Neuronal stem cell (in vitro differentiated cells): ENCODE measurements around the gene AKTIP.

ENCODE experiments used
- DNase-seq: peaks from one replicate; pipeline ENCODE4 v3.0.0-alpha.2; 2013; ENCODE audit warnings: low spot score
- H2AFZ ChIP-seq: one replicate; pipeline ENCODE4 v1.6.1; 2013; ENCODE audit warnings: mild to moderate bottlenecking, low read length, inconsistent platforms
- H2AK5ac ChIP-seq: 2 replicates; pipeline ENCODE4 v1.6.1; 2013; ENCODE audit warnings: low read depth, mild to moderate bottlenecking, inconsistent platforms, low read length, moderate library complexity, mixed read lengths
- H2BK120ac ChIP-seq: 2 replicates; pipeline ENCODE4 v1.6.1; 2013; ENCODE audit warnings: low read depth, mild to moderate bottlenecking, inconsistent platforms, low read length, moderate library complexity, mixed read lengths
- H2BK12ac ChIP-seq: one replicate; pipeline ENCODE4 v1.6.1; 2013; ENCODE audit warnings: low read length, inconsistent platforms
- H2BK15ac ChIP-seq: 2 replicates; pipeline ENCODE4 v1.6.1; 2013; ENCODE audit warnings: mild to moderate bottlenecking, low read length, inconsistent platforms, mixed read lengths
- H2BK5ac ChIP-seq: one replicate; pipeline ENCODE4 v1.6.1; 2013; ENCODE audit warnings: inconsistent platforms, mild to moderate bottlenecking, low read length, moderate library complexity
- H3K14ac ChIP-seq: one replicate; pipeline ENCODE4 v1.6.1; 2013; ENCODE audit warnings: low read length, inconsistent platforms
- H3K18ac ChIP-seq: 2 replicates; pipeline ENCODE4 v1.6.1; 2013; ENCODE audit warnings: low read length, inconsistent platforms
- H3K23ac ChIP-seq: 2 replicates; pipeline ENCODE4 v1.6.1; 2013; ENCODE audit warnings: low read depth, mild to moderate bottlenecking, mixed read lengths, low read length, inconsistent platforms; ENCODE audit not compliant: poor library complexity
- H3K27ac ChIP-seq: replicated peaks from 3 replicates; pipeline ENCODE4 v1.5.1; 2013; ENCODE audit warnings: low read length, inconsistent platforms
- H3K27me3 ChIP-seq, 3 experiments: 2 replicates each; pipeline ENCODE4 v1.6.1; 2013; ENCODE audit warnings: low read length in 3 of 3, mild to moderate bottlenecking in 2 of 3, inconsistent platforms in 1 of 3, low read depth in 1 of 3, mixed read lengths in 1 of 3, moderate library complexity in 1 of 3; ENCODE audit not compliant: control insufficient read depth in 3 of 3, insufficient read depth in 3 of 3
- H3K36me3 ChIP-seq, 2 donors: replicated peaks in 1 of 2; 2 replicates each; pipeline ENCODE4 v1.6.1; 2013; ENCODE audit warnings: low read length in 2 of 2; ENCODE audit not compliant: control insufficient read depth in 2 of 2, insufficient read depth in 2 of 2
- H3K4ac ChIP-seq: 2 replicates; pipeline ENCODE4 v1.6.1; 2013; ENCODE audit warnings: inconsistent platforms, mild to moderate bottlenecking, low read length, moderate library complexity
- H3K4me1 ChIP-seq, 2 donors: 1 replicate in 1 of 2; 2 replicates in 1 of 2; pipeline ENCODE4 v1.6.1; 2013; ENCODE audit warnings: low read length in 2 of 2, low read depth in 1 of 2; ENCODE audit not compliant: control insufficient read depth in 2 of 2, insufficient read depth in 1 of 2
- H3K4me2 ChIP-seq: one replicate; pipeline ENCODE4 v1.6.1; 2013; ENCODE audit warnings: mild to moderate bottlenecking, low read length, inconsistent platforms; ENCODE audit not compliant: insufficient read depth, poor library complexity, severe bottlenecking
- H3K4me3 ChIP-seq, 2 donors: 2 replicates each; pipeline ENCODE4 v1.5.1; 2013; ENCODE audit warnings: low read length in 2 of 2, mild to moderate bottlenecking in 2 of 2, inconsistent platforms in 1 of 2, moderate library complexity in 1 of 2
- H3K79me1 ChIP-seq: one replicate; pipeline ENCODE4 v1.6.1; 2013; ENCODE audit warnings: low read depth, mild to moderate bottlenecking, inconsistent platforms, low read length, moderate library complexity
- H3K9ac ChIP-seq: one replicate; pipeline ENCODE4 v1.6.1; 2013; ENCODE audit warnings: mild to moderate bottlenecking, low read depth, low read length, inconsistent platforms; ENCODE audit not compliant: poor library complexity
- H3K9me3 ChIP-seq, 2 donors: replicated peaks in 1 of 2; 2 replicates each; pipeline versions ENCODE3 to v1.6.1; 2013; ENCODE audit warnings: low read length in 2 of 2, mild to moderate bottlenecking in 2 of 2, inconsistent platforms in 1 of 2, low read depth in 1 of 2, mixed read lengths in 1 of 2, moderate library complexity in 1 of 2; ENCODE audit not compliant: control insufficient read depth in 2 of 2, insufficient read depth in 1 of 2
- H4K8ac ChIP-seq: one replicate; pipeline ENCODE4 v1.6.1; 2013; ENCODE audit warnings: low read depth, mild to moderate bottlenecking, inconsistent platforms, low read length, moderate library complexity
- H4K91ac ChIP-seq: one replicate; pipeline ENCODE4 v1.6.1; 2013; ENCODE audit warnings: low read length, low read depth, mild to moderate bottlenecking, inconsistent platforms; ENCODE audit not compliant: poor library complexity
- WGBS, 2 donors: extraction: QIAGEN DNeasy Blood & Tissue Kit; methylation state at CpG; one replicate each; pipeline ENCODE4 v1.1.7; 2013; ENCODE audit warnings: missing lambda C conversion rate in 2 of 2, mixed read lengths in 1 of 2; ENCODE audit not compliant: insufficient read length in 2 of 2, insufficient replicate concordance in 1 of 2; ENCODE audit errors: extremely low coverage in 2 of 2; 5-methylcytosine and 5-hydroxymethylcytosine counted together

The AKTIP gene

DNA sequence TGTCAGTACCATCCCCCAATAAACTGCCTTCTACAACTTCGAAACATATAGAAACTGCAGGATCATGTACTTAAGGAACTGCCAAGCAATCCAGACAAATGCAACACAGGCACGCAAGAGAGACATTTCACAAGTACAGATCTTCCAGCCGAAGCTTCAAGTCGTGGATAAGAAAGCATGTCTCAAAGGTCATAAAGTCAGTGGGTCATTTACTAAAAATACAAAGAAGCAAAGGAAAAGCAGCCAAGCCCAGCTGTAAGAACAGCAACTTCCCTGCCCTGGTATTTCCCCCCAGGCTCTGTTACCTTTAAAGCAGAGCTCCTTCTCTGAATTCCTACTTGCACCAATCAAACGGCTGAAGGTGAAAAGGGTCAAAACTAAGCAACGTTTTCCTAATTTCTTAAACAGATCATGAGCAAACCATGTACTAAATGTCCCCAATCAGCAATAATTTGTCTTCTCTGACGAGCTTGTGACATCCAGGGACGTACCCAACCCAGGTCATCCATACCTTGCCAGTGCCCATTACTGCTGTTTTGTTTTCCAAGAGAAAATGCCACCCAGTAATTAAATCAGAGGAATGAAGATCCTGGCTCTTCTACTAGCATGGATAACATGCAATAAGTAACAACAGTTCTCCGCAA is 1.7 kb downstream of the AKTIP start:
- H3K9ac ChIP-seq, result no peak overlapping the region
- no peak overlapping the region for H2BK120ac ChIP-seq
- H3K18ac ChIP-seq, result no peak overlapping the region
- H2AK5ac ChIP-seq, result no peak overlapping the region
- H3K4ac ChIP-seq, result no peak overlapping the region
- no peak overlapping the region for H2BK15ac ChIP-seq
- H3K79me1 ChIP-seq, result no peaks in the 10 kb centered on the region
- no peak overlapping the region for H2BK5ac ChIP-seq
- no peak overlapping the region for H2AFZ ChIP-seq
- no peak for DNase-seq
- no peak overlapping the region for H3K23ac ChIP-seq
- no peak overlapping the region for H4K8ac ChIP-seq
- H3K4me3 ChIP-seq, result peak overlapping the region in 1 of 2 donors; percentile 9
- no peak overlapping the region for H2BK12ac ChIP-seq
- peaks cover 0 to 3% (median 0%) of the 10 kb centered on the region in 3 experiments for H3K27me3 ChIP-seq
- no peak overlapping the region for H4K91ac ChIP-seq
- WGBS, 2 donors, result no CpG with 5 or more reads among the region's 9 CpGs
- peaks cover 7 to 20% of the 10 kb centered on the region in 2 donors for H3K4me1 ChIP-seq
- no peak overlapping the region for H3K4me2 ChIP-seq
- H3K9me3 ChIP-seq, result no peaks in the 10 kb centered on the region
- H3K27ac ChIP-seq, result no peak overlapping the region
- H3K14ac ChIP-seq, result no peak overlapping the region
- H3K36me3 ChIP-seq, result peaks cover 7 to 25% of the 10 kb centered on the region in 2 donors

DNA sequence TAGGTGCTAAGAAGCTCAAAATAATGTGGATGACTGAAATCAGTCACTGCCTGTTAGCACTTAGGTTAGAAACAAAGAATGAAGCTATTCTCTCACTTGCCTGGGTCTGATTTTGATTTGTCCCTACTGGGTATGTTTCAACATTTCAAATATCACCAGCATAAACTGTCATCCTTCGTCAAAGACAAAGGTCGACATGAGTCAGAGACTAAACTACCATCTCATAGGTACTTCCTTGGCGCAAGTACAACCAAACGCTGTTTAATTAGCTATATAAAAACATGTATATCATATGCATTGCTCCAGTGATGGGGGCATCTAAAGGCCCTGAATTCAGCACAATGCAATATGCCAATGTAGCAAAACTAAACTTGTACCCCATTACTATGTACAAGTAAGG is 4.0 kb downstream of the AKTIP start:
- no peaks in the 10 kb centered on the region for H3K79me1 ChIP-seq
- no peak overlapping the region for H3K14ac ChIP-seq
- DNase-seq, result no peak
- H2BK120ac ChIP-seq, result no peak overlapping the region
- no peak overlapping the region for H2BK12ac ChIP-seq
- H3K36me3 ChIP-seq, result peaks cover 19 to 48% of the 10 kb centered on the region in 2 donors
- no peak overlapping the region for H4K91ac ChIP-seq
- no peak overlapping the region for H2BK5ac ChIP-seq
- H3K9me3 ChIP-seq, result no peaks in the 10 kb centered on the region
- H2AK5ac ChIP-seq, result no peak overlapping the region
- H2AFZ ChIP-seq, result no peak overlapping the region
- WGBS, 2 donors, result no CpG with 5 or more reads among the region's 4 CpGs
- H3K23ac ChIP-seq, result no peak overlapping the region
- H3K27me3 ChIP-seq, result peaks cover 0 to 3% (median 0%) of the 10 kb centered on the region in 3 experiments
- no peak overlapping the region for H3K27ac ChIP-seq
- no peak overlapping the region for H3K18ac ChIP-seq
- H4K8ac ChIP-seq, result no peak overlapping the region
- H2BK15ac ChIP-seq, result no peak overlapping the region
- H3K4me2 ChIP-seq, result no peak overlapping the region
- H3K4me1 ChIP-seq, result peaks cover 5 to 12% of the 10 kb centered on the region in 2 donors
- no peak overlapping the region for H3K4ac ChIP-seq
- no peak overlapping the region for H3K4me3 ChIP-seq
- H3K9ac ChIP-seq, result no peak overlapping the region

DNA sequence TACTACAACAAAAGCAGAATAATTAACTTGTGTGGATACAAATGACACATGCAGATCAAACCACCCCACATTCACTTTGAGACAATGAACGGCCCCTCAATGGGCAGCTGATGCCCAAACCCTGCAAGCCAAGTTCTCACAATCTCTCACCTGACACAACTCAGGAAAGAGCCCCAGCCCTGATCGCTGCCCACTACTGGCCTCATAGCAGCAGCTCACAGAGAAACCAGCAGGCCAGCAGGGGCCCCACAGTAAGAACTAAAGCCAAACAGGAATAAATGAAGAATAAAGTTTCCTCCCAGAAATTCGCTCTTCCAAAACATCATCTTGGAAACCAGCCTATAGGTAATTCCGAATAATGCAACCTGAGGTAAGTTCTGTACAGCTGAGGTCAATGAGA is 7.7 kb downstream of the AKTIP start:
- no peak for DNase-seq
- Histone ChIP-seq H3K4me2 (no peak overlapping the region), H3K36me3 (peaks cover 29 to 84% of the 10 kb centered on the region in 2 donors), H3K23ac (no peak overlapping the region), H3K27ac (no peak overlapping the region), H3K27me3 (no peaks in the 10 kb centered on the region), H3K9me3 (no peaks in the 10 kb centered on the region), H3K79me1 (no peaks in the 10 kb centered on the region), H3K4me3 (no peak overlapping the region), H2BK12ac (no peak overlapping the region), H4K8ac (no peak overlapping the region), H3K9ac (no peak overlapping the region), H4K91ac (no peak overlapping the region), H3K4me1 (no peaks in the 10 kb centered on the region), H2BK15ac (no peak overlapping the region), H3K18ac (no peak overlapping the region), H2AFZ (no peak overlapping the region), H3K4ac (no peak overlapping the region), H2AK5ac (no peak overlapping the region), H2BK5ac (no peak overlapping the region), H3K14ac (no peak overlapping the region), H2BK120ac (no peak overlapping the region)
- WGBS, 2 donors, result no CpG with 5 or more reads among the region's 4 CpGs

DNA sequence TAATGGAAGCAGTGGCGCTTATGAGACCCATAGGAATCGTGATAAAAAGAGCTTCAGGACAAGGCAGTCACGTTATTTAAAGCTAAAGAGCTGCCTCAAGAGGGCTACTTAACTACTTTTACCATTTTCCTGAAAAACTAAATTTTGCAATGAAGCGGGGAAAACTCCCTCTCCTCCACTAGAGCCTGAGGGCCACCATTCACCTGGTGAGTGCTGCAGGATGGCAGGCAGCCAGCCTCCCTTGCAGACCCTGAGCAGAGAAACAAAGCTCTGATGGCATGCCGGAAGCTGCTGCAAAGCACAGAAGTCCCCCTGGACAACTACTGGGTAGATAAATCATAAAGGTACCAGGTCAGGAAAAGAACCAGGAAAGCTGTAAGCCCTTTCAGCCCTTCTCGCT is 8.4 kb downstream of the AKTIP start:
- H2BK15ac ChIP-seq, result no peak overlapping the region
- H3K9ac ChIP-seq, result no peak overlapping the region
- H3K23ac ChIP-seq, result no peak overlapping the region
- H3K4me2 ChIP-seq, result no peak overlapping the region
- no peak overlapping the region for H2BK12ac ChIP-seq
- H4K91ac ChIP-seq, result no peak overlapping the region
- H2BK120ac ChIP-seq, result no peak overlapping the region
- no peak overlapping the region for H3K27ac ChIP-seq
- H2AFZ ChIP-seq, result no peak overlapping the region
- peaks cover 29 to 91% of the 10 kb centered on the region in 2 donors for H3K36me3 ChIP-seq
- H3K4me1 ChIP-seq, result no peaks in the 10 kb centered on the region
- no peak overlapping the region for H4K8ac ChIP-seq
- no CpG with 5 or more reads among the region's 6 CpGs for WGBS, 2 donors
- H3K79me1 ChIP-seq, result no peaks in the 10 kb centered on the region
- H2AK5ac ChIP-seq, result no peak overlapping the region
- no peak overlapping the region for H3K4ac ChIP-seq
- H3K9me3 ChIP-seq, result no peaks in the 10 kb centered on the region
- H3K18ac ChIP-seq, result no peak overlapping the region
- no peak overlapping the region for H3K14ac ChIP-seq
- no peak for DNase-seq
- H2BK5ac ChIP-seq, result no peak overlapping the region
- no peak overlapping the region for H3K4me3 ChIP-seq
- H3K27me3 ChIP-seq, result no peaks in the 10 kb centered on the region
